OCI-LY7 (cell line): ENCODE measurements around the gene ANKRD27. TPM values are rescaled to one million over a fixed set of nuclear protein-coding genes. Genes with fewer than 3 reads are reported as not detected.

Source experiments
- BruUV-seq: library from RNA; stranded (reverse); fragments of 400-500 nt; replicated peaks from 2 replicates; lab custom pipeline; 2021; lab: Mats Ljungman, UMichigan
- CTCF ChIA-PET: fragments of 300-600 bp; sonication (Branson Sonifier 250); formaldehyde crosslinking; loops from one replicate; lab custom pipeline; 2022; ENCODE audit warnings: antibody characterized with exemption; ENCODE audit not compliant: unreplicated experiment; lab: Charles Lee
- POLR2A ChIA-PET: fragments of 300-600 bp; sonication (Branson Sonifier 250); formaldehyde crosslinking; loops from one replicate; lab custom pipeline; 2022; ENCODE audit warnings: antibody characterized with exemption; lab: Charles Lee
- DNase-seq: peaks from one replicate; pipeline ENCODE4 v3.0.0-alpha.2; 2015; ENCODE audit warnings: low spot score
- H2AFZ ChIP-seq: fragments of 200-600 bp; sonication (generic), shearing (Covaris generic); 2 replicates; pipeline ENCODE4 v1.6.1; 2014; ENCODE audit warnings: mild to moderate bottlenecking, antibody characterized with exemption, low read length, moderate library complexity
- H3K27ac ChIP-seq: fragments of 200-600 bp; sonication (generic); 2 replicates; pipeline ENCODE4 v1.5.1; 2014; ENCODE audit warnings: mixed run types, low read depth, mild to moderate bottlenecking, moderate library complexity, low read length, inconsistent platforms; ENCODE audit not compliant: poor library complexity, severe bottlenecking
- H3K36me3 ChIP-seq: fragments of 200-600 bp; sonication (generic); 2 replicates; pipeline ENCODE4 v1.6.1; 2014; ENCODE audit warnings: mild to moderate bottlenecking, antibody characterized with exemption, low read length, moderate library complexity, mixed read lengths; ENCODE audit not compliant: insufficient read depth
- H3K4me1 ChIP-seq: fragments of 200-600 bp; sonication (generic); 2 replicates; pipeline ENCODE4 v1.5.1; 2014; ENCODE audit warnings: mild to moderate bottlenecking, low read length; ENCODE audit not compliant: insufficient read depth, poor library complexity, severe bottlenecking
- H3K4me2 ChIP-seq: fragments of 200-600 bp; sonication (generic); 2 replicates; pipeline ENCODE4 v1.6.1; 2014; ENCODE audit warnings: mild to moderate bottlenecking, low read length
- H3K4me3 ChIP-seq: fragments of 200-600 bp; sonication (generic); 2 replicates; pipeline ENCODE4 v1.5.1; 2014; ENCODE audit warnings: mild to moderate bottlenecking, low read depth, low read length; ENCODE audit not compliant: poor library complexity, severe bottlenecking
- H3K79me2 ChIP-seq: fragments of 200-600 bp; sonication (generic); 2 replicates; pipeline ENCODE4 v1.6.1; 2016; ENCODE audit warnings: low read depth, mild to moderate bottlenecking, low read length, moderate library complexity, mixed read lengths; ENCODE audit not compliant: insufficient read depth
- H3K9me2 ChIP-seq: fragments of 200-600 bp; sonication (generic); 2 replicates; pipeline ENCODE4 v1.6.1; 2016; ENCODE audit warnings: mild to moderate bottlenecking, low read length, mixed read lengths; ENCODE audit not compliant: insufficient read depth
- H3K9me3 ChIP-seq: fragments of 200-600 bp; sonication (generic); 2 replicates; pipeline ENCODE4 v1.6.1; 2014; ENCODE audit warnings: mild to moderate bottlenecking, mixed run types, low read length, mixed read lengths
- H4K20me1 ChIP-seq: fragments of 200-600 bp; sonication (generic); 2 replicates; pipeline ENCODE4 v1.6.1; 2014; ENCODE audit warnings: mild to moderate bottlenecking, antibody characterized with exemption, low read length, moderate library complexity, mixed read lengths; ENCODE audit not compliant: insufficient read depth
- CTCF ChIP-seq: fragments of 200-600 bp; sonication (generic); conservative IDR thresholded peaks from 2 replicates; pipeline ENCODE4 v1.5.1; 2014; ENCODE audit warnings: mild to moderate bottlenecking, antibody characterized with exemption, low read length, moderate library complexity, mixed read lengths
- EZH2phosphoT487 ChIP-seq: fragments of 200-600 bp; sonication (generic); IDR thresholded peaks from 2 replicates; pipeline ENCODE4 v1.6.1; 2018; ENCODE audit warnings: low read depth, borderline replicate concordance, mild to moderate bottlenecking, mixed run types, antibody characterized with exemption, low read length, moderate library complexity, mixed read lengths
- intact Hi-C: fragments of 100-400 bp; cut with micrococcal nuclease; formaldehyde crosslinking; loops from one replicate; pipeline ENCODE4 v1.10.0; 2022; ENCODE audit not compliant: unreplicated experiment
- total RNA-seq, 2 experiments: library from RNA; depleted of rRNA in 1 of 2; stranded (reverse); fragments of >200 nt in 1 of 2; shearing (Covaris generic) in 1 of 2; gene quantifications; 2 replicates each; pipeline ENCODE4 v1.2.3, GENCODE V29; 2014 to 2022

Gene ANKRD27
- total RNA-seq, 2 experiments from 2014 or later, result 43.0 to 58.5 TPM

DNA sequence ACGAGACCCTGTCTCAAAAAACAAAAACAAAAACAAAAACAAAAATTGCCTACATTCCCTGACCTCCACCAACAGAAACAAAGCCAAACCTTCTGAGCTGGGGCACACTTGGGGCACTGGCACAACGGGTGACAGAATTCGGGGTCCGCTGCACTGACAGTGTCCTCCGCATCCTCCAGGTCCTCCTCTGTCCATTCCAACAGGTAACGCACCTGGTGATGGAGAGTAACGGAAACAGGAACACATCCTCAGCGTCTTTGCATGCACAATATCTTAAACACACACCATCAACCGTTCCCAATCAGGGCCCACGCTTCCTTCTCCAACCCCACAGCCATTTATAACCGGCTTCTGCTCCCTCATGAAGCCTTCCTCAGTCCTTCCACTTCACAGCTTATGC is 59.4 kb downstream of the ANKRD27 start:
- H3K4me1 ChIP-seq, result no peaks in the 10 kb centered on the region
- H3K9me2 ChIP-seq, result no peaks in the 10 kb centered on the region
- intact Hi-C loops, result no loop called here
- CTCF ChIA-PET, result no interaction called here
- H4K20me1 ChIP-seq, result no peaks in the 10 kb centered on the region
- peaks cover 69% of the 10 kb centered on the region for H3K36me3 ChIP-seq
- no peaks in the 10 kb centered on the region for H3K79me2 ChIP-seq
- TF ChIP-seq CTCF, result no peak
- no peak for TF ChIP-seq EZH2phosphoT487
- no peak overlapping the region for H3K4me3 ChIP-seq
- H2AFZ ChIP-seq, result no peak overlapping the region
- BruUV-seq, result no TSS peak
- no peaks in the 10 kb centered on the region for H3K9me3 ChIP-seq
- no peak overlapping the region for H3K27ac ChIP-seq
- POLR2A ChIA-PET, result no interaction called here
- DNase-seq, result no peak
- no peak overlapping the region for H3K4me2 ChIP-seq

DNA sequence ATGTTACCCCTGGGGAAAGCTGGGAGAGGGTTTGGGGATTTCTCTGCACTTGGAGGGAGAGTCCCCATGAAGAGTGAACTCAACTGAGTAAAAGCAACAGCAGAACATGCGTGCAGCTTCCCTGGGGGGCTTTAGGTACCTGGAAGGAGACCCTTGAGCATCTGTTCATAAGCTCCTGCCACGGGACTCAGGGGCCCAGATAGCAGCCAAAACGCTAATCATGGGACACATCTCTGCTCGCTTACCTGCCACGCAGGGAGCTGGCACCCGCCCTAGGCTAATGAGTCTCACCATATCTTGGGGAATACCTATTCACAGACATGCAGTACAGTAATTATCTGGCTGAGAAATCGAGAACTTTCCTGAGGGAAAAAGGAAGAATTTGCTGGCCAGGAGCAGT is 60.1 kb downstream of the ANKRD27 start:
- no TSS peak for BruUV-seq
- H3K79me2 ChIP-seq, result no peaks in the 10 kb centered on the region
- peaks cover 69% of the 10 kb centered on the region for H3K36me3 ChIP-seq
- H3K27ac ChIP-seq, result no peak overlapping the region
- POLR2A ChIA-PET, result no interaction called here
- no peaks in the 10 kb centered on the region for H3K4me1 ChIP-seq
- no peaks in the 10 kb centered on the region for H3K9me2 ChIP-seq
- no peak overlapping the region for H2AFZ ChIP-seq
- no peaks in the 10 kb centered on the region for H3K9me3 ChIP-seq
- CTCF ChIA-PET, result no interaction called here
- DNase-seq, result no peak
- intact Hi-C loops, result no loop called here
- no peaks in the 10 kb centered on the region for H4K20me1 ChIP-seq
- no peak overlapping the region for H3K4me2 ChIP-seq
- H3K4me3 ChIP-seq, result no peak overlapping the region
- TF ChIP-seq CTCF (no peak), EZH2phosphoT487 (no peak)

DNA sequence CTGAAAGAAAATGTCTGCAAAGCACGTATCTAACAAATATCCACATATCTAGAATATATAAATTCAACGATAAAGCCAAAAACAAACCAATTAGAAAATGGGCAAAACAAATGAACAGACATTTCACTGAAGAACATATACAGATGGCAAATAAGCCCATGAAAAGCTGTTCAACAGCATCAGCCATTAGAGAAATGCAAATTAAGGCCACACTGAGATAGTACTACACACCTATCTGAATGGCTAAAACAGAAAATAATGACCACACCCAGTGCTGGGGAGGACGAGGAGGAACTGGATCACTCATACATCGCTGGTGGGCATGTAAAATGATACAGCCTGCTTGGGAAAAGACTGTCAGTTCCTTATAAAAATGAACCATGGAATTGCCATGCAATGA is 62.0 kb downstream of the ANKRD27 start:
- no peaks in the 10 kb centered on the region for H3K9me2 ChIP-seq
- TF ChIP-seq EZH2phosphoT487 (no peak), CTCF (no peak)
- ChIA-PET CTCF (no interaction called here), POLR2A (no interaction called here)
- no peak overlapping the region for H3K4me3 ChIP-seq
- no peak overlapping the region for H2AFZ ChIP-seq
- no peaks in the 10 kb centered on the region for H3K9me3 ChIP-seq
- no peaks in the 10 kb centered on the region for H4K20me1 ChIP-seq
- no TSS peak for BruUV-seq
- H3K4me2 ChIP-seq, result no peak overlapping the region
- H3K36me3 ChIP-seq, result peaks cover 62% of the 10 kb centered on the region
- H3K4me1 ChIP-seq, result no peaks in the 10 kb centered on the region
- no peaks in the 10 kb centered on the region for H3K79me2 ChIP-seq
- DNase-seq, result no peak
- no peak overlapping the region for H3K27ac ChIP-seq
- intact Hi-C loops, result no loop called here
